HL-60 (cell line): Measurements from ENCODE around the gene LEPR.

ENCODE experiments used
- POLR2AphosphoS5 ChIP-seq: IDR thresholded peaks from 2 replicates; pipeline ENCODE4 v1.6.1; 2012; ENCODE audit warnings: low read depth
- TF ChIP-seq, protein P1 (sequence below): IDR thresholded peaks from one replicate; pipeline ENCODE4 v1.5.1; 2011; ENCODE audit warnings: low read length, control low read depth, inconsistent platforms; ENCODE audit not compliant: insufficient read depth

DNA sequence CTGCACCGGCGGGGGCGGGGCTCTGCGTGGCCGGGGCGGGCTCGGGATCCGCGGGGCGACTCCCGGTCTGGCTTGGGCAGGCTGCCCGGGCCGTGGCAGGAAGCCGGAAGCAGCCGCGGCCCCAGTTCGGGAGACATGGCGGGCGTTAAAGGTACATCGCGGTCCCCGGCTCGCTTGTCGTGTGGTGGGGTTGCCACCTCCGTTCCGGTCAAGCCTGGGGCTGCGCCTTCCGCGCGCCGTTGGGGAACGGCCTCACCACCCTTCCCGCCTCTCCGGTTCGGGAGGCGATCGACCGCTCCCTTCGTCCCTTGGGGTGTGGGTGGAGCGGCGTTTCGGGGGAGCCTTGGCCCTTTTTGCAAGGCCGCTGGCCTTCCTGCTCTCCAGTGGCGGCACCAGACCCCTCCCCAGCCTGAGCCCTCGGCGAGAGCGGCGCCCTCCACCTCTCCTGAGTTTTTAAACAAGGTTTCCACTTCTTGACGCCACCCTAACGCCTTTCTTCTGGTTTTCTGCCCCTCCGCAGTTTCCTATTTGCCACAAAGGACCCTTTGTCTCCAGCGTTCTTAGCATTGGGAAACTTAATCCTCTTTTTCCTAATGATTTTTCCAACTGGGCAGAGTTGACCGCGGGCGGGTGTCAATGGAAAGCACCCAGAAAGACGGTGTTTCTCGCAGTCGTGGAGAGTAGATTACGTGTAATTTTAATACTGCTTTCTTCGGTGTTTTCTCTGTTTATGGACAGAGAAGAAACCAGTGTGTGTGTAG, at the start of gene LEPR, which contains the start of gene LEPROT:
- TF ChIP-seq, protein P1, sequence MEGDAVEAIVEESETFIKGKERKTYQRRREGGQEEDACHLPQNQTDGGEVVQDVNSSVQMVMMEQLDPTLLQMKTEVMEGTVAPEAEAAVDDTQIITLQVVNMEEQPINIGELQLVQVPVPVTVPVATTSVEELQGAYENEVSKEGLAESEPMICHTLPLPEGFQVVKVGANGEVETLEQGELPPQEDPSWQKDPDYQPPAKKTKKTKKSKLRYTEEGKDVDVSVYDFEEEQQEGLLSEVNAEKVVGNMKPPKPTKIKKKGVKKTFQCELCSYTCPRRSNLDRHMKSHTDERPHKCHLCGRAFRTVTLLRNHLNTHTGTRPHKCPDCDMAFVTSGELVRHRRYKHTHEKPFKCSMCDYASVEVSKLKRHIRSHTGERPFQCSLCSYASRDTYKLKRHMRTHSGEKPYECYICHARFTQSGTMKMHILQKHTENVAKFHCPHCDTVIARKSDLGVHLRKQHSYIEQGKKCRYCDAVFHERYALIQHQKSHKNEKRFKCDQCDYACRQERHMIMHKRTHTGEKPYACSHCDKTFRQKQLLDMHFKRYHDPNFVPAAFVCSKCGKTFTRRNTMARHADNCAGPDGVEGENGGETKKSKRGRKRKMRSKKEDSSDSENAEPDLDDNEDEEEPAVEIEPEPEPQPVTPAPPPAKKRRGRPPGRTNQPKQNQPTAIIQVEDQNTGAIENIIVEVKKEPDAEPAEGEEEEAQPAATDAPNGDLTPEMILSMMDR, result no peak
- peak; percentile 63; the same call in 1 of the 2 replicates for TF ChIP-seq POLR2AphosphoS5
